HCT116 (cell line): ENCODE data around the gene FFAR1. TPM values are rescaled to one million over a fixed set of nuclear protein-coding genes. Genes with fewer than 3 reads are reported as not detected.

Experiments used
- ATAC-seq: fragments of 200-7000 bp; cut with Tn5 transposase; 2 replicates; pipeline ENCODE4 v1.9.1; 2020; ENCODE audit warnings: mild to moderate bottlenecking, moderate library complexity
- BruUV-seq: library from RNA; stranded (reverse); fragments of 400-500 nt; replicated peaks from 2 replicates; lab custom pipeline; 2021; lab: Mats Ljungman, UMichigan
- CTCF ChIA-PET: fragments of 300-600 bp; sonication (Branson Sonifier 250); formaldehyde crosslinking; loops from one replicate; lab custom pipeline; 2021; ENCODE audit warnings: antibody characterized with exemption; lab: Charles Lee
- POLR2A ChIA-PET: fragments of 300-600, 350-600 bp; sonication (Branson Sonifier 250); formaldehyde crosslinking; loops from one replicate; lab custom pipeline; 2021; ENCODE audit warnings: antibody characterized with exemption; lab: Charles Lee
- RAD21 ChIA-PET, 2 experiments: fragments of 300-600 bp; sonication (Branson Sonifier 250); formaldehyde crosslinking; loops; one replicate each; lab custom pipeline; 2023; ENCODE audit warnings: low total read pairs in 2 of 2; ENCODE audit not compliant: uncharacterized antibody in 2 of 2, unreplicated experiment in 2 of 2, low non-redundant PET in 1 of 2; lab: Charles Lee
- DNase-seq: peaks from one replicate; pipeline ENCODE4 v3.0.0-alpha.2; 2010; ENCODE audit warnings: low read depth, low spot score
- H2AFZ ChIP-seq: fragments of 200-600 bp; shearing (Covaris generic), sonication (generic); 2 replicates; pipeline ENCODE4 v1.6.1; 2017; ENCODE audit warnings: low read depth, mixed run types, mixed read lengths, antibody characterized with exemption, low read length; ENCODE audit not compliant: poor library complexity, severe bottlenecking
- H3K27ac ChIP-seq: 2 replicates; pipeline ENCODE4 v1.5.1; 2012; ENCODE audit warnings: low read depth, low read length
- H3K27me3 ChIP-seq: fragments of 200-600 bp; sonication (generic); 2 replicates; pipeline ENCODE4 v1.6.1; 2016; ENCODE audit warnings: mixed run types, low read length, mixed read lengths; ENCODE audit not compliant: insufficient read depth
- H3K36me3 ChIP-seq, 2 experiments: fragments of 200-500 bp in 1 of 2; fragments of 200-600 bp in 1 of 2; sonication (Bioruptor generic) in 1 of 2; sonication (generic) in 1 of 2; 2 replicates each; pipeline versions ENCODE4 v1.5.1 to v1.6.1; 2014 to 2016; ENCODE audit warnings: low read length in 2 of 2, inconsistent platforms in 1 of 2, mixed read lengths in 1 of 2, mixed run types in 1 of 2; ENCODE audit not compliant: insufficient read depth in 2 of 2, control insufficient read depth in 1 of 2
- H3K4me1 ChIP-seq, 2 experiments: fragments of 200-600 bp in 1 of 2; sonication (generic) in 1 of 2; 2 replicates each; pipeline versions ENCODE4 v1.5.1 to v1.6.1; 2012 to 2017; ENCODE audit warnings: low read length in 2 of 2, inconsistent platforms in 1 of 2, mild to moderate bottlenecking in 1 of 2, mixed read lengths in 1 of 2, mixed run types in 1 of 2, moderate library complexity in 1 of 2; ENCODE audit not compliant: insufficient read depth in 2 of 2, control insufficient read depth in 1 of 2
- H3K4me2 ChIP-seq: fragments of 200-600 bp; sonication (generic); 2 replicates; pipeline ENCODE4 v1.6.1; 2017; ENCODE audit warnings: mixed run types, low read length, mixed read lengths
- H3K4me3 ChIP-seq, 2 experiments: fragments of 200-600 bp in 1 of 2; sonication (generic) in 1 of 2; replicated peaks in 1 of 2; 2 replicates each; pipeline ENCODE4 v1.5.1; 2011 to 2016; ENCODE audit warnings: low read length in 2 of 2, control low read depth in 1 of 2, low read depth in 1 of 2, mild to moderate bottlenecking in 1 of 2, mixed read lengths in 1 of 2, mixed run types in 1 of 2
- H3K79me2 ChIP-seq: fragments of 200-600 bp; sonication (generic); 2 replicates; pipeline ENCODE4 v1.6.1; 2017; ENCODE audit warnings: mild to moderate bottlenecking, mixed run types, low read length, moderate library complexity, mixed read lengths; ENCODE audit not compliant: insufficient read depth
- H3K9ac ChIP-seq: fragments of 200-600 bp; sonication (generic); 2 replicates; pipeline ENCODE4 v1.6.1; 2016; ENCODE audit warnings: low read length, mixed read lengths
- H3K9me2 ChIP-seq: fragments of 200-600 bp; sonication (generic), shearing (Covaris generic); 2 replicates; pipeline ENCODE4 v1.6.1; 2017; ENCODE audit warnings: mixed run types, mild to moderate bottlenecking, moderate library complexity; ENCODE audit not compliant: insufficient read depth
- H3K9me3 ChIP-seq, 2 experiments: fragments of 200-500 bp in 1 of 2; fragments of 200-600 bp in 1 of 2; sonication (Bioruptor generic) in 1 of 2; sonication (generic) in 1 of 2; 2 replicates each; pipeline ENCODE4 v1.6.1; 2014 to 2017; ENCODE audit warnings: low read length in 2 of 2, mixed read lengths in 2 of 2, inconsistent platforms in 1 of 2, low read depth in 1 of 2, mild to moderate bottlenecking in 1 of 2, mixed run types in 1 of 2, moderate library complexity in 1 of 2; ENCODE audit not compliant: control insufficient read depth in 1 of 2, insufficient read depth in 1 of 2
- H4K20me1 ChIP-seq: fragments of 200-600 bp; sonication (generic), shearing (Covaris generic); 2 replicates; pipeline ENCODE4 v1.6.1; 2017; ENCODE audit warnings: mixed run types, mild to moderate bottlenecking, moderate library complexity; ENCODE audit not compliant: insufficient read depth
- ATF3 ChIP-seq: IDR thresholded peaks from 2 replicates; pipeline ENCODE4 v1.6.1; 2012
- CBX3 ChIP-seq: IDR thresholded peaks from 2 replicates; pipeline ENCODE4 v1.6.1; 2012; ENCODE audit warnings: low read depth
- CEBPB ChIP-seq: IDR thresholded peaks from 2 replicates; pipeline ENCODE4 v1.6.1; 2012; ENCODE audit warnings: low read depth
- CTCF ChIP-seq, 3 experiments: fragments of 200-600 bp in 1 of 3; sonication (generic) in 1 of 3; IDR thresholded peaks in 2 of 3; conservative IDR thresholded peaks in 1 of 3; 2 replicates each; pipeline ENCODE4 v1.5.1; 2012 to 2017; ENCODE audit warnings: low read depth in 2 of 3, low read length in 2 of 3, antibody characterized with exemption in 1 of 3, borderline replicate concordance in 1 of 3, control low read depth in 1 of 3, mild to moderate bottlenecking in 1 of 3, mixed read lengths in 1 of 3, mixed run types in 1 of 3, moderate library complexity in 1 of 3; ENCODE audit not compliant: insufficient read depth in 1 of 3
- EZH2 ChIP-seq: fragments of 200-600 bp; sonication (generic); IDR thresholded peaks from 2 replicates; pipeline ENCODE4 v1.6.1; 2017; ENCODE audit warnings: antibody characterized with exemption, mixed run types
- EZH2phosphoT487 ChIP-seq: fragments of 200-600 bp; IDR thresholded peaks from 2 replicates; pipeline ENCODE4 v1.6.1; 2018; ENCODE audit warnings: antibody characterized with exemption, borderline replicate concordance
- FOSL1 ChIP-seq: IDR thresholded peaks from 2 replicates; pipeline ENCODE4 v1.6.1; 2012; ENCODE audit warnings: low read depth
- JUND ChIP-seq: IDR thresholded peaks from 2 replicates; pipeline ENCODE4 v1.6.1; 2012
- POLR2A ChIP-seq: IDR thresholded peaks from 2 replicates; pipeline ENCODE4 v1.7.0; 2011; ENCODE audit warnings: borderline replicate concordance; ENCODE audit not compliant: insufficient read depth, insufficient read length; ENCODE audit errors: extremely low read depth
- RAD21 ChIP-seq: IDR thresholded peaks from 2 replicates; pipeline ENCODE4 v1.6.1; 2012; ENCODE audit warnings: low read depth, mild to moderate bottlenecking
- REST ChIP-seq: IDR thresholded peaks from 2 replicates; pipeline ENCODE4 v1.6.1; 2012; ENCODE audit warnings: low read depth
- SRF ChIP-seq: IDR thresholded peaks from 2 replicates; pipeline ENCODE4 v1.6.1; 2012; ENCODE audit warnings: low read depth
- TCF7L2 ChIP-seq: IDR thresholded peaks from 2 replicates; pipeline ENCODE4 v1.7.0; 2011; ENCODE audit warnings: borderline replicate concordance, inconsistent platforms; ENCODE audit not compliant: insufficient read depth, insufficient read length; ENCODE audit errors: extremely low read depth
- YY1 ChIP-seq: IDR thresholded peaks from 2 replicates; pipeline ENCODE4 v1.6.1; 2011; ENCODE audit warnings: low read length, low read depth, moderate library complexity, mild to moderate bottlenecking; ENCODE audit not compliant: insufficient replicate concordance; ENCODE audit errors: extremely low read depth
- ZNF274 ChIP-seq: fragments of 200-500 bp; sonication (Bioruptor generic); IDR thresholded peaks from 2 replicates; pipeline ENCODE4 v1.6.1; 2014; ENCODE audit warnings: mild to moderate bottlenecking, low read depth, low read length, inconsistent platforms
- intact Hi-C: fragments of 100-400 bp; cut with micrococcal nuclease; formaldehyde crosslinking; loops from 2 replicates; pipeline ENCODE4 v1.10.0; 2022
- total RNA-seq: library from RNA; stranded (reverse); gene quantifications from one replicate; pipeline ENCODE4 v1.2.1, GENCODE V29; 2021; ENCODE audit not compliant: unreplicated experiment

FFAR1 gene
- total RNA-seq, 1 experiment from 2014 or later = not detected

GRCh38 chr19:35302446-35302845, 45.3 kb upstream of the FFAR1 start:
- no peaks in the 10 kb centered on the region for H3K79me2 ChIP-seq
- no peaks in the 10 kb centered on the region for H3K36me3 ChIP-seq
- H3K27ac ChIP-seq = no peak overlapping the region
- intact Hi-C loops = no loop called here
- H4K20me1 ChIP-seq = no peaks in the 10 kb centered on the region
- no peaks in the 10 kb centered on the region for H3K27me3 ChIP-seq
- no peak for ATAC-seq
- H3K4me2 ChIP-seq = no peak overlapping the region
- CTCF ChIA-PET = no interaction called here
- DNase-seq = no peak
- no peaks in the 10 kb centered on the region; a peak in 1 of 4 replicates for H3K4me1 ChIP-seq
- H2AFZ ChIP-seq = no peak overlapping the region
- POLR2A ChIA-PET = no interaction called here
- H3K4me3 ChIP-seq = no peak overlapping the region
- H3K9me2 ChIP-seq = no peaks in the 10 kb centered on the region
- peaks cover 0 to 6% of the 10 kb centered on the region in 2 experiments; a peak in 1 of 4 replicates for H3K9me3 ChIP-seq
- RAD21 ChIA-PET = no interaction called here
- no peak overlapping the region for H3K9ac ChIP-seq
- BruUV-seq = no TSS peak
- TF ChIP-seq JUND (no peak), REST (no peak), RAD21 (no peak), YY1 (no peak), SRF (no peak), ZNF274 (no peak), EZH2 (no peak), EZH2phosphoT487 (no peak), TCF7L2 (no peak), CEBPB (no peak), CBX3 (no peak), POLR2A (no peak), CTCF (IDR thresholded peaks at IDR 0.05 in 2 of 3, conservative IDR thresholded peaks at IDR 0.05 in 1 of 3; ENCODE audit: borderline replicate concordance in 1 of 3, insufficient read depth in 1 of 3, low read depth in 2 of 3, low read length in 2 of 3) (no peak), FOSL1 (no peak), ATF3 (no peak)
